ENCODE data around the gene RPL36. TPM values are rescaled to one million over a fixed set of nuclear protein-coding genes. Genes with fewer than 3 reads are reported as not detected.
"Not testable (repeated sequence)": the region's sequence is repeated elsewhere in the genome, so short reads cannot be mapped to it uniquely, and the experiment has no call there.

Gene RPL36
- total RNA-seq, 2 donors from 2014 or later = 844 to 976 TPM

GRCh38 chr19:5700455-5701092 is 10.5 kb downstream of the RPL36 start:
- no peak overlapping the region for H3K9ac ChIP-seq (ENCODE audit: low read depth in 2 of 2, low read length in 2 of 2)
- no peaks in the 10 kb centered on the region for H3K4me1 ChIP-seq
- no peak for DNase-seq
- H3K36me3 ChIP-seq = peaks cover 9% of the 10 kb centered on the region
- H3K27me3 ChIP-seq = no peaks in the 10 kb centered on the region
- intact Hi-C loops (cut with DNase I) = no loop called here
- H3K4me3 ChIP-seq = no peak overlapping the region
- no peaks in the 10 kb centered on the region for H3K9me3 ChIP-seq
- TF ChIP-seq CTCF (IDR thresholded peaks at IDR 0.05) = no peak
- H3K27ac ChIP-seq = no peak overlapping the region

- H3K36me3 ChIP-seq; H3K4me3 ChIP-seq; intact Hi-C loops (cut with DNase I); H3K27me3 ChIP-seq; H3K9me3 ChIP-seq; H3K9ac ChIP-seq (ENCODE audit: low read depth in 2 of 2, low read length in 2 of 2); H3K4me1 ChIP-seq; DNase-seq; H3K27ac ChIP-seq: not testable (repeated sequence)
These were observed 11.9 kb downstream of the RPL36 start for GRCh38 chr19:5702053-5702410.

GRCh38 chr19:5703819-5704818 is 14.0 kb downstream of the RPL36 start:
- no peaks in the 10 kb centered on the region for H3K9me3 ChIP-seq
- intact Hi-C loops (cut with DNase I) = no loop called here
- H3K27ac ChIP-seq = no peak overlapping the region
- H3K4me3 ChIP-seq = no peak overlapping the region
- peaks cover 1% of the 10 kb centered on the region for H3K36me3 ChIP-seq
- no peaks in the 10 kb centered on the region for H3K4me1 ChIP-seq
- H3K27me3 ChIP-seq = no peaks in the 10 kb centered on the region
- no peak for DNase-seq
- H3K9ac ChIP-seq (ENCODE audit: low read depth in 2 of 2, low read length in 2 of 2) = no peak overlapping the region
- TF ChIP-seq CTCF (IDR thresholded peaks at IDR 0.05) = no peak

GRCh38 chr19:5705552-5705951 is 15.5 kb downstream of the RPL36 start:
- Histone ChIP-seq H3K4me1 (no peaks in the 10 kb centered on the region), H3K36me3 (no peaks in the 10 kb centered on the region), H3K27me3 (no peaks in the 10 kb centered on the region), H3K9ac (ENCODE audit: low read depth in 2 of 2, low read length in 2 of 2) (no peak overlapping the region), H3K4me3 (no peak overlapping the region), H3K27ac (no peak overlapping the region), H3K9me3 (no peaks in the 10 kb centered on the region)
- intact Hi-C loops (cut with DNase I) = no loop called here
- TF ChIP-seq CTCF (IDR thresholded peaks at IDR 0.05) = no peak
- DNase-seq = no peak

GRCh38 chr19:5706876-5707573 is 16.9 kb downstream of the RPL36 start:
- H3K9ac ChIP-seq (ENCODE audit: low read depth in 2 of 2, low read length in 2 of 2) = no peak overlapping the region
- H3K27me3 ChIP-seq = no peaks in the 10 kb centered on the region
- DNase-seq = no peak
- H3K36me3 ChIP-seq = no peaks in the 10 kb centered on the region
- no peak for TF ChIP-seq CTCF (IDR thresholded peaks at IDR 0.05)
- no peaks in the 10 kb centered on the region for H3K9me3 ChIP-seq
- no peak overlapping the region for H3K27ac ChIP-seq
- intact Hi-C loops (cut with DNase I) = no loop called here
- H3K4me1 ChIP-seq = no peaks in the 10 kb centered on the region
- H3K4me3 ChIP-seq = no peak overlapping the region
